Right lobe of liver (tissue), 4 donors: Measurements from ENCODE around the gene NPEPL1.

Experiments used
- CTCF ChIP-seq, 4 donors: fragments of 200-600 bp in 3 of 4; fragments of 450-650 bp in 1 of 4; IDR thresholded peaks; one replicate each; pipeline versions ENCODE4 v1.5.1 to v1.8.0; 2016 to 2022; ENCODE audit warnings: antibody characterized with exemption in 4 of 4, mild to moderate bottlenecking in 2 of 4
- POLR2A ChIP-seq: fragments of 450-650 bp; IDR thresholded peaks from one replicate; pipeline ENCODE4 v1.6.1; 2017; ENCODE audit warnings: antibody characterized with exemption, mild to moderate bottlenecking
- donor health status: DM: no; HTN: no; CAD: no.
- donor health status: DM: no; HTN: no; CAD: no.
- donor health status: DM: no; HTN: yes; CAD: no.

- TF ChIP-seq CTCF (IDR thresholded peaks at IDR 0.05): no peak
- TF ChIP-seq POLR2A: no peak
Observed at GRCh38 chr20:58695895-58696375, 3.3 kb downstream of the NPEPL1 start.
